Stimulated activated naive CD4-positive, alpha-beta T cell (primary cell): ENCODE measurements around the gene TRPC4AP.
"Not testable (repeated sequence)": the region's sequence is repeated elsewhere in the genome, so short reads cannot be mapped to it uniquely, and the experiment has no call there.

Experiments
- DNase-seq, 6 experiments: peaks; one replicate each; lab custom pipeline; 2025; lab: John Stamatoyannopoulos, UW

Gene TRPC4AP

DNA sequence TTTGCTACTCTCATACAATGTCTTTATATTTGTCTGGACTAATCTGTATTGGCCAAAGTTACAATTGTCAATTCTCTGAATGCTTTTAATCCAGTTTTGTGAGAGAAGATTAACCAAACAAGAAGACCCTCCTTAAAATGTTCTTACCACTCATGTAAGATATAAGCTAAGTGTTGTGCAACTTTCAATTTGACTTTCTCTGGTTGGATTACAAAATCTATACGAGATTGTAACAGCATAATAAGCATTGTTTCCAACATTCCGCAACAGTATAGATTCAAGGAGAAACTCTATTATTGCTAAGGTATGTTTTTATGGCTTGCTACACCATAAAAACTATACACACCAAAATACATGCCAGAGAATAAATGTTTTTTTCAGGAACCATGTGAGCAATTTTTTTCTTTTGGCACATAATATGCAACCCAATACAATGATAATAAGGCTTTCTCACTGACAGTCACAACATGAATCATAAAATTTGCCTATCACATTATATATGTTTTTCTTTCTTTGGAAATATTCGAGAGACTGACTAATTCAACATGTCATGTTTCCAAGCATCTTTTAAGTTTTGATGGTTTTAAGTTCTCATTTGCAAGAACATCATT, 12.2 kb upstream of the TRPC4AP start:
- DNase-seq = no peak

DNA sequence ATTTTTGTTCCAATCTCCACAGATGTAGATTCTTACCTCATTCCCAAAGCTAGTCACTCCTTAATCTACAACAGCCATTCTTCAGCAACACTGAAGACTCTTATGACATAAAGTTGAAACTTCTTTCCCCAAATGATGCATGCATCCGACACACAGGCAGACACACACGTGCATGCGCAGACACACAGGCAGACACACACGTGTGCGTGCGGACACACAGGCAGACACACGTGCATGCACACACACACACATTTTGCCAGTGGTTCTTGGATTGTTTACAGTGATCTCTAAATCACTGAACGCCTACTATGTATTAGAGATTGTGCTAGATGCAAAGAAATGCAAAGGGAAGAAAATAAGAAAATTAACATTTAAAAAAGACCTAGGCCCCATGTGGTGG, 9.0 kb upstream of the TRPC4AP start:
- DNase-seq = no peak

DNA sequence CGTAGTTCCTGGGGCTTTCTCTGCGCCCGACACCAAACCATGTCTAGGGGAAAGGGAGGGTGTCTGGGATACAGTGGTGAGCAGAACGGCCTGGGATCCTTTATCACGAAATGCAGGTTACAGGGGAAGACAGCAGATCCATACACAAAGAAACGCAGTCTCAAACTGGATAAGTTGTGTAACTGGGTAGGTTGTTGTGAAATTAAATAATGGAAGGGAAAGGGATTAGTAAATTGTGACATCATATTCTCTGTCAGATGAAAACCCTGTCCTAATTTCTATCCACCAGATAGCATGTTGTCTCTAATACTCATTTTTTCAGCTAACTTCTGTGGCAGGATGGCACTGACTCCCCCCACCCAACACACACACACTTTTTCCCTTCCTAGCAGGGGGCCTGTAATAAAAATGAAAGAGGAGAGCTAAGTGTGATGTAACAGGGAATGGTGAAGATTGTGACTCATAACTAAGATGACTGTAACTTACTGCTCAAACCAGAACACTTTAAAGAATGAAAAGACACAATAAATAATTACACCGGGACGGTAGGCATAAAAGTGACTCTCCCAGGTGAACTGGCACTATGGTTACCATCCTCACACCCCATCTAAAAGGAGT, 769 bp upstream of the TRPC4AP start:
- DNase-seq = no peak

DNA sequence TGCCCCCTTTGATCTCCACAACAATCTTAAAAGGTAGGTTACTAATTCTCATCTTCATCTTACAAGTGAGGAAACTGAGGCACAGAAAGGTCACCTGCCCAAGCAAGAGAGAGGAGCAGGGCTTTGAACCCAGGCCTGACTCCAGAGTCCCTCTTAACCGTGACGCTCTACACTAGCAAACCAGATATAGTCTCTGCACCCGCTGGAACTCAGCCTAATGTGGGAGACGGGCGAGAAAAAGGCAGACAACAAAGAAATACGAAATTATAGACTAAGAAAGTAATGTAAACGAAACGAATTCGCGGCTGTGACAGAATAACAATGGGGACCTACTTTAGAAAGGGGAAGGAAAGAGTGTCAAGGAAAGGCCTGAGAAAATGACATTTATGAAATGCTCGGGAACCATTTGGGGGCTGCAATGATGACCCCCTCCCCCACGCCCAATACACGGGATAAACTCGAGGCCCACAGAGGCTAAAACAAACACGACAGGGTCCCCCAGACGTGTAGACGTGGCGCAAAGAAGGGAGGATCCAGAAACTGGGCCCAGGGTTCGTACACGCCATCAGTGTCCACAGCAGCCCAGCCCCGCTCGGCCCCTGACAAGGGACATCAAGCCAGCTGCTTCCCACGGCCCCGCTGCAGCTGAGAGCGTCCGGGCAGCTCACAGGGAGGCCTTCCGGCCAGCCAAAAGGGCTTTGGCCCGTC, 637 bp downstream of the TRPC4AP start:
- DNase-seq = peak in 2 of 6 experiments; percentile 14 to 28

DNA sequence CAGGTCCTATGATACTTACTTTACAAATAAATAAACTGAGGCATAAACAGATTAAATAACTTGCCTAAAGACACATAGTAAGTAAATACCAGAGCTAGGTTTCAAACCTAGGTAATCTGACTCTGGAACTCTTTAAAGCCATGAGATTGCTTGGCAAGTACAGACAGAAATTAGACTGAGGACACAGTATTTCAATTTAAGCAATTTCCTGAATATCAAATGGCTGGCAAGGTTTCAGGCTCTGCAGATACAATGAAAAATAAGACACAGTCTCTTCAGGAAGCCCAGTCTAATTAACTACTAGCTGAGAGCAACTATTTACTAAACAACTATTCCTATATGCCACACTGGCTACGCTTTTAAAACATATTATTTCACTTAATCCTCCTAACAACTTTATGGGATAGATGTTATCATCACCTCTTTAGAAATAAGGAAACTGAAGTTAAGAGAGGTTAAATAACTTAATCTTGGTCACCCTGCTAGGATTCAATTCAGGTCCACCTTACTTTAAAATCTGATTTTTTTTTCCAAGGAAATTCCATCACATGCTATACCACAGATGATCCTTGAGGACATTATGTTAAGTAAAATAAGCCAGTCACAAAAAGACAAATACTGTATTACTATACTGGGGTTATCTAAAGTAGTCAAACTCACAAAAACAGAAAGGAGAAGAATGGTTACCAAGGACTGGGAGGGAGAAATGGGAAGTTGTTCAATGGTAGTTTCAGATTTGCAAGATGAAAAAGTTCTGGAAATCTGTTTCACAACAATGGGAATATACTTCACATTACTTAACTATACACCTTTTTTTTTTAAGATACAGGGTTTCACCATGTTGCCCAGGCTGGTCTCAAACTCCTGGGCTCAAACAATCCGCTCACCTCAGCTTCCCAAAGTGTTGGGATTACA, 4.1 kb downstream of the TRPC4AP start:
- DNase-seq = no peak

DNA sequence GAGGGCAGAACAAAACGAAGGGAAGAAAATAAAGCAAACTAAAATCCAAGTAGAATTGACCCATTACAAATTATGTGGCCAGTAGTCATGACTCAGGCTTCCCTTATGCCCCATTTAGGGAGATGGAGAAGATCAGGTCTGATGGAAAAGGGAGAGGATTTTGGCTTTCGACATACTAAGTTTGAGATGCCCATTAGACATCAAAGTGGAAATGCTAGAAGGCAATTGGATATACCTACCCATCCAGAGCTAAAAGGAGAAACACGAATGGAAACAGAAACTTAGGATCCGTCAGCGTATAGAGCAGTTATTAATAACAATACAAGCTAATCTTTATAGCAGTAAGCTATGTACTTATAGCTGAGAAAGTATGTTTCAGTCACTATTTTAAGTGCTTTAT, 4.8 kb downstream of the TRPC4AP start:
- DNase-seq = no peak

DNA sequence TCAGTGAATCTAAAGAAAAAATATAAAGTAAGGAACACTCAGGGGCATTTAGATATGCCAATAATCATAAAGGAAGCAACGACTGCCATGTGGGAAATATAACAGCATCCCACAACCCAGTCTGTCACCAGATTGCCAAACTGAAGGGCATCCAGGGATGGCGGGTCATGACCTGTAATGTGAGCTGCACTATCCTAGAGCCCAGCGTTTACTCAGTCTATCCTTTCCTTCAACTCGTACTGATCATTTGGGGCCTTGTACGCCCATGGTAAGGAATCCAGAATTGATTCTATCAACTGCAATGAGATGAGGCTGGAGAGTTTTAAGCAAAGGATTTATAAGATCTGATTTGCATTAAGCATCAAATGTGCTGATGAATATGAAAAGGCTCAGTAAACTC, 5.3 kb downstream of the TRPC4AP start:
- no peak for DNase-seq

DNA sequence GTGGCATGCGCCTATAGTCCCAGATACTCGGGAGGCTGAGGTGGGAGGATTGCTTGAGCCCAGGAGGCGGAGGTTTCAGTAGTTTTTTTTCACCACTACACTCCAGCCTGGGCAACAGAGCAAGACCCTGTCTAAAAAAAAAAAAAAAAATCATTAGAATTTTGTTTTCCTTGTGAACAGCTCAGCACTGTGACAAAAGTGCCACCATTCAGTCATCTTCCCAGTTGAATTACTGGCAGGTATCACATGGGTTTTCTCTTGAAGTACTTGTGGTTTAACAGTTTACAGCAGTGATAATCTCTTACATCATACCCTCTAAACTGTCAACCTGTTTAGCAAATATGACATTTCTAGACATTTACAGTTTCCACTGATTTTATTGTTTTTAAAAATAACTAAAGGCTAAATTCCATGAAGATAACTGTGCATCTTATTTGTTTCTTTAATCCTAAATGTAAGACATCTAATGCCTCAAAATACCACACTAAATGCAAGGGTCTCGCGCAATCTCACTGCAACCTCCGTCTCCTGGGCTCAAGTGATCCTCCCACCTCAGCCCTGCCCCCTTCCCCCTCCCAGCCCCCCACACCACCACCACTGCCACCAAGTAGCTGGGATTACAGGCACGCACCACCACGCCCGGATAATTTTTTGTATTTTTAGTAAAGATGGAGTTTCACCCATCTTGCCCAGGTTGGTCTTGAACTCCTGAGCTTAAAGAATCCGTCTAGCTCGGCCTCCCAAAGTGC, 7.0 kb downstream of the TRPC4AP start:
- DNase-seq = peak in 1 of 6 experiments; percentile 3

DNA sequence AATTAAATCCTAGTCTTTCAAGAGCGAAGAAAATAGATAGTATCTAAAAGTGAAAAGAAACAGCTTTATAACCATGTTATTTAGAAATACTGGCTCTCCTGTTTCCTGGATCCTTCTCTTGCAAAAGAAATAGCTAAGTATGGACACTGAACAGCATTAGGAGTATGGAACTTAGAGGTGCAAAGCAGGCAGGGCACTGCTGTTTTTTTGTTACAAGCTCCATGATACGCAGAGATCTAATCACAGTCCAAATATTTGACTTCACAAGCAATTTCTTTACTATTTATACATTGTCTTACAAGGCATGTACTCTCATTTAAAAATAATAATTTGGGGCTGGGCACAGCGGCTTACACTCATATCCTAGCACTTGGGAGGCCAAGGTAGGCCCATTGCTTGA, 7.6 kb downstream of the TRPC4AP start:
- no peak for DNase-seq

DNA sequence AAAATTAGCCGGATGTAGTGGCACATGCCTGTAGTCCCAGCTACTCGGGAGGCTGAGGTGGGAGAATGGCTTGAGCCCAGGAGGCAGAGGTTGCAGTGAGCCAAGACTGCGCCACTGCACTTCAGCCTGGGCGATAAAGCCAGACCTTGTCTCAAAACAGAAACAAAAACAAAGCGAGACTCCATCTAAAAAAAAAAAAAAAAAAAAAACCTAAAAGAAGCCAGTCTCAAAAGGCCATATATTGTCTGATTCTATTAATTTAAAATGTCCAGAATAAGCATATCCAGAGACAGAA, 12.3 kb downstream of the TRPC4AP start:
- not testable (repeated sequence) for DNase-seq

DNA sequence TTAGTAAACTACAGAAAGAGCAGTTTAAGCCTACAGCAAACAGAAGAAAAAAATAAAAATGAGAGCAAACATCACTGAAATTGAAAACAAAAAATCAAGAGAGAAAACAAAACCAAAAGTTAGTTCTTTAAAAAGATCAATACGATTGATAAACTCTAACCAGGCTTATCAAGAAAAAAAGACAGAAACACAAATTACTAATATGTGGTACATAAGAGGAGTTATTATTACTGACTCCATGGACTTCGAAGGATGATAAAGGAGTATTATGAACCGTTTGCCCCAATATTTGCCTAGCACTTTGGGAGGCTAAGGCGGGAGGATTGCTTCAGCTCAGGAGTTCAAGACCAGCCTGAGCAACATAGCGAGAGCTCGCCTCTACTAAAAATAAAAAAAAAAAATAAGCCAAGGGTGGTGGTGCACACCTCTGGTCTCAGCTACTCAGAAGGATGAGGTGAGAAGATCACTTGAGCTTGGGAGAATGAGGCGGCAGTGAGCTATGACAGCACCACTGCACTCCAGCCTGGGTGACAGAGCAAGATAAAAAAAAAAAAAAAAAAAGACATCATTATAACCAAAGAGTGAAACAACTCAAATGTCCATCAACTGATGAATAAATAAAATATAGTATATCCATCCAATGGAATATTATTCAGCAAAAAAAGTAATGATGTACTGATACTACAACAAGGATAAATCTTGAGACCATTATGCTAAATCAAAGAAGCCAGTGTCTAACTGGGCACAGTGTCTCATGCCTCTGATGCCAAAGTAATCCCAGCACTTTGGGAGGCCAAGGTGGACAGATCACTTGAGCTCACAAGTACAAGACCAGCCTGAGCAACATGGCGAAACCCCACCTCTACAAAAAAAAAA, 12.9 kb downstream of the TRPC4AP start:
- DNase-seq = no peak

DNA sequence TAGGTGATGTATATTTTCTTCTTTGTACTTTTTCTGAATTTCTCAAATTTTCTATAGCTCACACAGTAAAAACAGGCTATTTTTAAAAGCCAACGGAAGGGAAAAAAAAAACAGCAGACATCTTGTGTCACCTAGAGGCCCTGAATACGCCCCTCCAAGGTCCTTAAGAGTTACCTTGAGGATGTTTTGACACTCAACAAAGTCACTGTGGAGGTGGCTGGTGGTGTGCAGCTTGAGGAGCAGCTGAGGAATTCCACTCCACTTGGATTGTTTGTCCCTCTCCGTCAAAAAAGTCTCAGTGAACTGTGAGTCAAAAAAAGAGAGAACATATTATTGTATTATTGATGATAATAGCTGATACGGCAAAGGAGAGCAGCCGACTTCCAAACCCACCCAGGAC, 14.7 kb downstream of the TRPC4AP start:
- DNase-seq = no peak

DNA sequence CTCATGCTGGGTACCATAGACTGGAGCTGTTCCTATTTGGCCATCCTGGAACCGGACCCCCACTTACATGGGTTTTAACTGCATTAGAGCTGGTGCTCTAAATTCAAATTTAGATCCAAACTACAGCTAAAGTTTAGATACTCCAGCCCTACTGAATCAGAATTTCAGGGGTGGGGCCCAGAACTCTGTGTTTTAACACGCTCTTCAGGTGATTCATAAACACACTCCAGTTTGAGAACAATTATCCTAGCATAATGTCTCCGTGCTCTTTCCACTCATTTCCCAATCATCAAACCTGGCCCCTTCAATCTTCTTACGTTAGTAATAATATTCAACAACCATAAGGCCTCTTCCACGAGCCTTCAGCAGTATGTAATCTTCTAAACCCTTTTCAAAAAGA, 15.3 kb downstream of the TRPC4AP start:
- no peak for DNase-seq

DNA sequence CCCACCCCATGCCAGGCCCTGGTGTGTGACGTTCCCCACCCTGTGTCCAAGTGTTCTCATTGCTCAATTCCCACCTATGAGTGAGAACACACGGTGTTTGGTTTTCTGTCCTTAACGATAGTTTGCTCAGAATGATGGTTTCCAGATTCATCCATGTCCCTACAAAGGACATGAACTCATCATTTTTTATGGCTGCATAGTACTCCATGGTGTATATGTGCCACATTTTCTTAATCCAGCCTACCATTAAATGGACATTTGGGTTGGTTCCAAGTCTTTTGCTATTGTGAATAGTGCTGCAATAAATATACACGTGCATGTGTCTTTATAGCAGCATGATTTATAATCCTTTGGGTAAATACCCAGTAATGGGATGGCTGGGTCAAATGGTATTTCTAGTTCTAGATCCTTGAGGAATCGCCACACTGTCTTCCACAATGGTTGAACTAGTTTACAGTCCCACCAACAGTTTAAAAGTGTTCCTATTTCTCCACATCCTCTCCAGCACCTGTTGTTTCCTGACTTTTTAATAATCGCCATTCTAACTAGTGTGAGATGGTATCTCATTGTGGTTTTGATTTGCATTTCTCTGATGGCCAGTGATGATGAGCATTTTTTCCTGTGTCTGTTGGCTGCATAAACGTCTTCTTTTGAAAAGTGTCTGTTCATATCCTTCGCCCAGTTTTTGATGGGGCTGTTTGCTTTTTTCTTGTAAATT, 21.0 kb downstream of the TRPC4AP start:
- not testable (repeated sequence) for DNase-seq

DNA sequence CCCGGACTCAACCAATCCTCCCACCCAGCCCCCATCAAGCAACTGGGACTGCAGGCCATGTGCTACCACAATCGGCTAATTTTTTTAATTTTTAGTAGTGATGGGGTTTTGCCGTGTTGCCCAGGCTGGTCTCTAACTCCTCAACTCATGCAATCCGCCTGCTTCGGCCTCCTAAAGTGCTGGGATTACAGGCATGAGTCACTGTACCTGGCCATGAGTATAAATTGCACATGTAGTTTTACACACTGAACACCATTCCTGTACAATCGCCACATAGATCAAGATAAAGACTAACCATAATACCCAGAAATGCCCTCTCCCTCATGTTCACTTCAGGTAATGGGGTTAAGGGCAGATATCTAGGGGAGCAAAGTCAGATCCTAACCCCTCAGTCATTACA, 26.4 kb downstream of the TRPC4AP start:
- no peak for DNase-seq

DNA sequence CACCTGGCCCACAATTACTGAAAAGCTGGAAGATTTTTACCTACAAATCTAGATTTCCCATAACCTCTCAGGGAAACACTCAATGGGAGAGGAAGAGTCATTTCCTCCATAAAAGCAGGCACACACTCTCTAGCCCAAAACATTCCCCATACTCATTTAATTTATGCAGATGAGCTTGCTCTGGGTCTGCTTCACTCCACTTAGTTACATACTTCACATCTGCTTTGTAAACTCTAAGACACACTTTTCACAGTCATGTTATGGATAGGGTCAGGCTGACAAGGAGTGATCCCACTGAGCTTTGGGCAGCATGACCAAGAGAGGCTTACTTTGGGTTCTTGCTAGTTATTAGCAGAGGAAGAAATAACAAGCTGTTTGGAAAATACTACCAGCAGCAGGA, 27.4 kb downstream of the TRPC4AP start:
- DNase-seq = no peak

DNA sequence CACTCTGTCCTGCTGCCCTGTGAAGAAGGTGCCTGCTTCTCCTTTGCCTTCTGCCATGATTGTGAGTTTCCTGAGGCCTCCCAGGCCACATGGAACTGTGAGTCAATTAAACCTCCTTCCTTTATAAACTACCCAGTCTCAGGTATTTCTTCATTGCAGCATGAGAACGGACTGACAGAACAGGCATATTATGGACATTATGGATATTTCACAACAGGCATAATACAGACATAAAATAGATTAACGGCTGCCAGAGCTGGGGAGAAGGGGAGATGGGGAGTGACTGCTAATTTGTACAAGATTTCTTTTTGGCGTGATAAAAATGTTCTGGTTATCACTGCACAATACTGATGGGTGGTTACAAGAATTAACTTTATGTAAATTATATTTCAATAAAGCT, 29.4 kb downstream of the TRPC4AP start:
- DNase-seq = no peak

DNA sequence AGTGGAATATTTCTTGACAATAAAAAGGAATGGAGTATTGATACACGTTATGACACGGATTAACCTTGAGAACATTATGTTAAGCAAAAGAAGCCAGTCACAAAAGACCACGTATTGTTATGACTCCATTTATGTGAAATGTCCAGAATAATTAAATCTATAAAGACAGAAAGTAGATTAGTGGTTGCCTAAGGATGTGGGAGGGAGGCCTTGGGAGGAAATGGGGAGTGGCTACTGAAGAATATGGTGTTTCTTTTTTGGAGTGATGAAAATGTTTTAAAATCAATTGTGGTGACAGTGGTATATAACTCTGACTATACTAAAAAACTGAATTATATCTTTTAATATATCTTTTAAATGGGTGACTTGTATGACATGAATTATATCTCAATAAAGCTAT, 30.1 kb downstream of the TRPC4AP start:
- no peak for DNase-seq

DNA sequence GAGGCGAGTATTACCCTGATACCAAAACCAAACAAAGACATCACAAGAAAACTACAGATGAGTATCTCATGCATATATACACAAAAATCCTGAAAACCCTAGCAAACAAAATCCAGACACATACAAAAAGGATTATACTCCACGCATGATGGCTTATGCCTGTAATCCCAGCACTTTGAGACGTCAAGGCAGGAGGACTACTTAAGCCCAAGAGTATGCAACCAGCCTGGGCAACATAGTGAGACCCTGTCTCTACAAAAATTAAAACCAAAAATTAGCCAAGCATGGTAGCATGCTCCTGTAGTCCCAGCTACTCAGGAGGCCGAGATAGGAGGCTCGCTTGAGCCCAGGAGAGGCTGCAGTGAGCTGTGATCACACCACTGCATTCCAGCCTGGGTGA, 32.4 kb downstream of the TRPC4AP start:
- no peak for DNase-seq

DNA sequence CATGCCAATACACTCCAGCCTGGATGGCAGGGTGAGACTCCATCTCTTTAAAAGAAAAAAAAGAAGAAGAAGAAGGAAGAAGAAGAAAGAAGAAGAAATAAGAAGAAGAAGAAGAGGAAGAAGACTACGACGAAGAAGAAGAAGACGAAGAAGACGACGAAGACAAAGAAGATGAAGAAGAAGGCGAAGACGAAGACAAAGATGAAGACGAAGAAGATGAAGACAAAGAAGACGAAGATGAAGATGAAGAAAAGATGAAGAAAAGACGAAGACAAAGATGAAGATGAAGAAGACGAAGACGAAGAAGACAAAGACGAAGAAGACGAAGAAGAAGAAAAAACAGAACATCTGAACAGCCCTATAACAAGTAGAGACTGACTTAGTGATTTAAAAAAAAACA, 33.0 kb downstream of the TRPC4AP start:
- no peak for DNase-seq
